DND-41 (cell line): ENCODE measurements around the gene PFDN2.

Experiments used
- ATAC-seq: fragments of 200-7000 bp; cut with Tn5 transposase; 3 replicates; pipeline ENCODE4 v1.9.1; 2021; ENCODE audit warnings: low read depth; ENCODE audit not compliant: insufficient read depth
- DNase-seq: peaks from one replicate; pipeline ENCODE4 v3.0.0-alpha.2; 2020
- H2AFZ ChIP-seq: 2 replicates; pipeline ENCODE4 v1.6.0; 2012; ENCODE audit warnings: low read depth, low read length
- H3K27ac ChIP-seq: 2 replicates; pipeline ENCODE4 v1.5.1; 2012; ENCODE audit warnings: low read length, inconsistent platforms
- H3K27me3 ChIP-seq: fragments of 200-600 bp; sonication (generic); 2 replicates; pipeline ENCODE4 v1.6.0; 2012; ENCODE audit warnings: low read length, mild to moderate bottlenecking, inconsistent platforms; ENCODE audit not compliant: insufficient read depth, poor library complexity
- H3K36me3 ChIP-seq: 2 replicates; pipeline ENCODE4 v1.5.1; 2012; ENCODE audit warnings: low read length, inconsistent platforms; ENCODE audit not compliant: insufficient read depth
- H3K4me1 ChIP-seq: 2 replicates; pipeline ENCODE4 v1.5.1; 2012; ENCODE audit warnings: mild to moderate bottlenecking, low read length; ENCODE audit not compliant: insufficient read depth
- H3K4me2 ChIP-seq: 2 replicates; pipeline ENCODE4 v1.6.0; 2012; ENCODE audit warnings: mild to moderate bottlenecking, moderate library complexity, low read length, inconsistent platforms; ENCODE audit not compliant: insufficient read depth
- H3K4me3 ChIP-seq, 2 experiments: fragments of 200-600 bp in 1 of 2; shearing (Covaris generic) in 1 of 2; 2 replicates each; pipeline ENCODE4 v1.5.1; 2012 to 2016; ENCODE audit warnings: inconsistent platforms in 2 of 2, low read length in 2 of 2, mild to moderate bottlenecking in 2 of 2, low read depth in 1 of 2, moderate library complexity in 1 of 2
- H3K79me2 ChIP-seq: 2 replicates; pipeline ENCODE4 v1.6.0; 2012; ENCODE audit warnings: low read length, inconsistent platforms; ENCODE audit not compliant: insufficient read depth
- H3K9ac ChIP-seq: 2 replicates; pipeline ENCODE4 v1.6.0; 2012; ENCODE audit warnings: low read depth, mild to moderate bottlenecking, inconsistent platforms, low read length, moderate library complexity
- H3K9me3 ChIP-seq: 2 replicates; pipeline ENCODE4 v1.5.1; 2012; ENCODE audit warnings: low read length, moderate library complexity, mild to moderate bottlenecking, inconsistent platforms; ENCODE audit not compliant: insufficient read depth, severe bottlenecking
- H4K20me1 ChIP-seq: 2 replicates; pipeline ENCODE4 v1.6.0; 2012; ENCODE audit warnings: low read length; ENCODE audit not compliant: insufficient read depth
- CTCF ChIP-seq: IDR thresholded peaks from 2 replicates; pipeline ENCODE4 v1.5.1; 2012; ENCODE audit warnings: borderline replicate concordance, low read length, moderate library complexity, mild to moderate bottlenecking; ENCODE audit not compliant: poor library complexity, severe bottlenecking; ENCODE audit errors: extremely low read depth
- EZH2 ChIP-seq: IDR thresholded peaks from 3 replicates; pipeline ENCODE4 v1.6.1; 2012; ENCODE audit warnings: borderline replicate concordance, low read depth, mild to moderate bottlenecking, moderate library complexity, low read length, inconsistent platforms; ENCODE audit not compliant: severe bottlenecking

The PFDN2 gene

GRCh38 chr1:161131523-161132409 is 13.9 kb upstream of the PFDN2 start:
- H2AFZ ChIP-seq, result peak overlapping the region; percentile 97
- H3K27ac ChIP-seq, result peak overlapping the region; percentile 93
- H3K4me1 ChIP-seq, result peaks cover 50% of the 10 kb centered on the region
- no peaks in the 10 kb centered on the region for H3K27me3 ChIP-seq
- ATAC-seq (peak; percentile 34; the same call in 2 of the 3 replicates), DNase-seq (no peak)
- peaks cover 84% of the 10 kb centered on the region for H3K79me2 ChIP-seq
- H3K4me3 ChIP-seq, result peak overlapping the region; percentile 64 to 77
- H3K9ac ChIP-seq, result peak overlapping the region; percentile 82
- H3K9me3 ChIP-seq, result no peaks in the 10 kb centered on the region
- no peak for TF ChIP-seq EZH2
- TF ChIP-seq CTCF, result no peak
- peaks cover 39% of the 10 kb centered on the region for H3K36me3 ChIP-seq
- no peaks in the 10 kb centered on the region for H4K20me1 ChIP-seq
- peak overlapping the region; percentile 69 for H3K4me2 ChIP-seq

- Histone ChIP-seq H3K9ac (no peak overlapping the region; the same call in 1 of the 2 replicates), H3K36me3 (peaks cover 44% of the 10 kb centered on the region), H3K4me2 (peak overlapping the region; percentile 69; the same call in 1 of the 2 replicates), H3K4me1 (peaks cover 50% of the 10 kb centered on the region), H3K4me3 (no peak overlapping the region), H2AFZ (no peak overlapping the region), H4K20me1 (no peaks in the 10 kb centered on the region), H3K79me2 (peaks cover 93% of the 10 kb centered on the region), H3K27me3 (no peaks in the 10 kb centered on the region), H3K27ac (no peak overlapping the region), H3K9me3 (no peaks in the 10 kb centered on the region)
- TF ChIP-seq CTCF (no peak), EZH2 (no peak)
- DNase-seq (no peak), ATAC-seq (no peak)
Measured at GRCh38 chr1:161130266-161130665, 12.4 kb upstream of the PFDN2 start.

GRCh38 chr1:161128591-161129420 is 11.0 kb upstream of the PFDN2 start:
- no peak overlapping the region for H3K27ac ChIP-seq
- no peak for TF ChIP-seq EZH2
- TF ChIP-seq CTCF, result no peak
- no peak for DNase-seq
- H3K27me3 ChIP-seq, result no peaks in the 10 kb centered on the region
- H3K9me3 ChIP-seq, result no peaks in the 10 kb centered on the region
- H3K36me3 ChIP-seq, result peaks cover 58% of the 10 kb centered on the region
- peaks cover 45% of the 10 kb centered on the region for H3K4me1 ChIP-seq
- H4K20me1 ChIP-seq, result peaks cover 6% of the 10 kb centered on the region
- H3K4me2 ChIP-seq, result no peak overlapping the region
- H2AFZ ChIP-seq, result no peak overlapping the region
- H3K4me3 ChIP-seq, result no peak overlapping the region
- no peak for ATAC-seq
- H3K79me2 ChIP-seq, result peaks cover 93% of the 10 kb centered on the region
- no peak overlapping the region for H3K9ac ChIP-seq
